Measurements from ENCODE around the gene ATP2B2.

- TF ChIP-seq POLR2A (IDR thresholded peaks at IDR 0.05) (no peak), CTCF (IDR thresholded peaks at IDR 0.05) (peak in 1 of 5 experiments; percentile 11)
Observed at GRCh38 chr3:10322352-10322710, 183.1 kb downstream of the ATP2B2 start.

Data from tibial nerve (tissue), 3 donors.